ENCODE data around the gene GTF2E1. TPM values are rescaled to one million over a fixed set of nuclear protein-coding genes. Genes with fewer than 3 reads are reported as not detected.
A peak's percentile ranks its signal among the peaks of the same experiment; 100 is the strongest.
"Not testable (repeated sequence)": the region's sequence is repeated elsewhere in the genome, so short reads cannot be mapped to it uniquely, and the experiment has no call there.

Gene GTF2E1
- total RNA-seq, 1 donor: 13.0 TPM

DNA sequence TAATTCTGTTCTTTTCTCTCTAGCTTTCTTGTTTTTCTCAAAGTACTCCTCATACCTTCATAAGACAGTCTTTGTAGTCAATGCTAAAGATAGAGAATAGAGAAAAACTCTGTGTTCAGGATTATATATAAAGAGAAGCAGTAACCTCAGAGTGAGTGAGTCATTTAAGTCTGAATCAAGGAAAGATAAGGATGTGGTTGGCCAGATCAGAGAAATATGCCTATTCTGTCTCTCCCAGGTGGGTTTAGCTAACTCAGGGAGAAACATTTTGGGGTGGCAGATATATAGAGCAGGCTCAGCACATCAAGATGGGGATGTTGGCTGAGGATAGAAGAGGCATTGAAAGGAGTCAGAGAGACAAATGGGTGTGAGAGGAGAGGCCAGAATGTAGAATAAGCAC is 31.4 kb downstream of the GTF2E1 start:
- Histone ChIP-seq H2AFZ (ENCODE audit: low read length) (no peak overlapping the region), H3K4me2 (ENCODE audit: insufficient read depth, low read length) (no peak overlapping the region), H3K79me2 (ENCODE audit: insufficient read depth, low read length) (peaks cover 9% of the 10 kb centered on the region), H3K36me3 (ENCODE audit: insufficient read depth, low read length) (peaks cover 11% of the 10 kb centered on the region), H3K9me3 (ENCODE audit: low read depth, low read length) (no peaks in the 10 kb centered on the region), H3K27me3 (ENCODE audit: insufficient read depth, low read length) (no peaks in the 10 kb centered on the region), H3K4me3 (ENCODE audit: insufficient read depth, low read length) (no peak overlapping the region), H4K20me1 (ENCODE audit: insufficient read depth, low read length) (no peaks in the 10 kb centered on the region), H3K4me1 (ENCODE audit: insufficient read depth, low read length) (peaks cover 8% of the 10 kb centered on the region), H3K27ac (ENCODE audit: low read depth, low read length) (peak overlapping the region; percentile 15)
- DNase-seq (ENCODE audit: insufficient read length, low spot score, missing footprints): no peak
- TF ChIP-seq, protein P1, sequence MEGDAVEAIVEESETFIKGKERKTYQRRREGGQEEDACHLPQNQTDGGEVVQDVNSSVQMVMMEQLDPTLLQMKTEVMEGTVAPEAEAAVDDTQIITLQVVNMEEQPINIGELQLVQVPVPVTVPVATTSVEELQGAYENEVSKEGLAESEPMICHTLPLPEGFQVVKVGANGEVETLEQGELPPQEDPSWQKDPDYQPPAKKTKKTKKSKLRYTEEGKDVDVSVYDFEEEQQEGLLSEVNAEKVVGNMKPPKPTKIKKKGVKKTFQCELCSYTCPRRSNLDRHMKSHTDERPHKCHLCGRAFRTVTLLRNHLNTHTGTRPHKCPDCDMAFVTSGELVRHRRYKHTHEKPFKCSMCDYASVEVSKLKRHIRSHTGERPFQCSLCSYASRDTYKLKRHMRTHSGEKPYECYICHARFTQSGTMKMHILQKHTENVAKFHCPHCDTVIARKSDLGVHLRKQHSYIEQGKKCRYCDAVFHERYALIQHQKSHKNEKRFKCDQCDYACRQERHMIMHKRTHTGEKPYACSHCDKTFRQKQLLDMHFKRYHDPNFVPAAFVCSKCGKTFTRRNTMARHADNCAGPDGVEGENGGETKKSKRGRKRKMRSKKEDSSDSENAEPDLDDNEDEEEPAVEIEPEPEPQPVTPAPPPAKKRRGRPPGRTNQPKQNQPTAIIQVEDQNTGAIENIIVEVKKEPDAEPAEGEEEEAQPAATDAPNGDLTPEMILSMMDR (IDR thresholded peaks at IDR 0.05; ENCODE audit: extremely low read depth, low read depth, low read length): no peak

- Histone ChIP-seq H3K27me3 (ENCODE audit: insufficient read depth, low read length) (no peaks in the 10 kb centered on the region), H3K27ac (ENCODE audit: low read depth, low read length) (no peak overlapping the region), H3K4me2 (ENCODE audit: insufficient read depth, low read length) (no peak overlapping the region), H2AFZ (ENCODE audit: low read length) (no peak overlapping the region), H3K4me1 (ENCODE audit: insufficient read depth, low read length) (peaks cover 11% of the 10 kb centered on the region), H4K20me1 (ENCODE audit: insufficient read depth, low read length) (no peaks in the 10 kb centered on the region), H3K79me2 (ENCODE audit: insufficient read depth, low read length) (no peaks in the 10 kb centered on the region), H3K4me3 (ENCODE audit: insufficient read depth, low read length) (no peak overlapping the region), H3K36me3 (ENCODE audit: insufficient read depth, low read length) (peaks cover 11% of the 10 kb centered on the region), H3K9me3 (ENCODE audit: low read depth, low read length) (no peaks in the 10 kb centered on the region)
- DNase-seq (ENCODE audit: insufficient read length, low spot score, missing footprints): no peak
- TF ChIP-seq, protein P1 (IDR thresholded peaks at IDR 0.05; ENCODE audit: extremely low read depth, low read depth, low read length): no peak
These were observed 32.9 kb downstream of the GTF2E1 start for GRCh38 chr3:120775411-120775810.

DNA sequence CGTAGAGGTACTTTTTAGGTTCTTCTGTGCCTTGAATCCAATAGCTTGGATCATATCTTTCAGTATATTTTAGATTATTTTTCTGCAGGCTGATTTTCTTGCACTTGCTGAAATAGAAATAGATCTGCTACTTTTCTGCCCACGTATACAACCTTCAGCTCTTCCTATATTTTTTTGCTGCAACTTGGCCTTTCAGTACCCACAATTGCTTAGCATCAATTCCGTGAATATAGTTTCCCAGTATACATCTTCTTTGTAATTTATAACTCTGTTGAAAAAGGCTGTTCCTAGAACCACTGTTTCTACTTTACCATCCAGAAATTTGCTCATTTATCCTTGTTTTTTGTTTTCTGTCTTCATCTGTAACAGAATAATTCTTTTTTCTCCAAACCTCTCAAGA is 36.2 kb downstream of the GTF2E1 start:
- Histone ChIP-seq H3K4me1 (ENCODE audit: insufficient read depth, low read length) (peaks cover 25% of the 10 kb centered on the region), H3K27me3 (ENCODE audit: insufficient read depth, low read length) (no peaks in the 10 kb centered on the region), H3K27ac (ENCODE audit: low read depth, low read length) (no peak overlapping the region), H3K4me3 (ENCODE audit: insufficient read depth, low read length) (no peak overlapping the region), H3K79me2 (ENCODE audit: insufficient read depth, low read length) (peaks cover 8% of the 10 kb centered on the region), H3K4me2 (ENCODE audit: insufficient read depth, low read length) (no peak overlapping the region), H4K20me1 (ENCODE audit: insufficient read depth, low read length) (no peaks in the 10 kb centered on the region), H3K9me3 (ENCODE audit: low read depth, low read length) (no peaks in the 10 kb centered on the region), H3K36me3 (ENCODE audit: insufficient read depth, low read length) (peaks cover 11% of the 10 kb centered on the region), H2AFZ (ENCODE audit: low read length) (no peak overlapping the region)
- no peak for DNase-seq (ENCODE audit: insufficient read length, low spot score, missing footprints)
- TF ChIP-seq, protein P1 (IDR thresholded peaks at IDR 0.05; ENCODE audit: extremely low read depth, low read depth, low read length): no peak

- peak; percentile 87 for DNase-seq (ENCODE audit: insufficient read length, low spot score, missing footprints)
- Histone ChIP-seq H3K36me3 (ENCODE audit: insufficient read depth, low read length) (peaks cover 11% of the 10 kb centered on the region), H3K9me3 (ENCODE audit: low read depth, low read length) (no peaks in the 10 kb centered on the region), H3K27ac (ENCODE audit: low read depth, low read length) (peak overlapping the region; percentile 84), H3K4me3 (ENCODE audit: insufficient read depth, low read length) (peak overlapping the region; percentile 62), H3K27me3 (ENCODE audit: insufficient read depth, low read length) (no peaks in the 10 kb centered on the region), H2AFZ (ENCODE audit: low read length) (peak overlapping the region; percentile 89), H3K4me2 (ENCODE audit: insufficient read depth, low read length) (peak overlapping the region; percentile 84), H3K79me2 (ENCODE audit: insufficient read depth, low read length) (peaks cover 14% of the 10 kb centered on the region), H3K4me1 (ENCODE audit: insufficient read depth, low read length) (peaks cover 19% of the 10 kb centered on the region), H4K20me1 (ENCODE audit: insufficient read depth, low read length) (no peaks in the 10 kb centered on the region)
- TF ChIP-seq, protein P1 (IDR thresholded peaks at IDR 0.05; ENCODE audit: extremely low read depth, low read depth, low read length): no peak
These were observed 38.4 kb downstream of the GTF2E1 start for GRCh38 chr3:120780977-120781376.

DNA sequence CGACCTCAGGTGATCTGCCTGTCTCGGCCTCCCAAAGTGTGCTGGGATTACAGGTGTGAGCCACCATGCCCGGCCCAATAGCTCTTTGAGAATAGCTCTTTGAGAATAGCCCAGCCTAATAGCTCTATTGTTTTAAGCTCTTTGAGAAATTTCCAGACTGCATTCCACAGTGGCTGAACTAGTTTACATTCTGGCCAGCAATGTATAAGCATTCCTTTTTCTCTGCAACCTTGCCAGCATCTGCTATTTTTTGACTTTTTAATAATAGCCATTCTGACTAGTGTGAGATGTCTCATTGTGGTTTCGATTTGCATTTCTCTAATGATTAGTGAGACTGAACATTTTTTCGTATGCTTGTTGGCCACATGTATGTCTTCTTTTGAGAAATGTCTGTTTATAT is 43.3 kb downstream of the GTF2E1 start:
- not testable (repeated sequence) for H3K27me3 ChIP-seq (ENCODE audit: insufficient read depth, low read length); H4K20me1 ChIP-seq (ENCODE audit: insufficient read depth, low read length); H3K9me3 ChIP-seq (ENCODE audit: low read depth, low read length); DNase-seq (ENCODE audit: insufficient read length, low spot score, missing footprints); H2AFZ ChIP-seq (ENCODE audit: low read length); H3K4me2 ChIP-seq (ENCODE audit: insufficient read depth, low read length); H3K36me3 ChIP-seq (ENCODE audit: insufficient read depth, low read length); H3K4me3 ChIP-seq (ENCODE audit: insufficient read depth, low read length); H3K27ac ChIP-seq (ENCODE audit: low read depth, low read length)
- peaks cover 11% of the 10 kb centered on the region for H3K4me1 ChIP-seq (ENCODE audit: insufficient read depth, low read length)
- peaks cover 14% of the 10 kb centered on the region for H3K79me2 ChIP-seq (ENCODE audit: insufficient read depth, low read length)

Measured in osteoblast (primary cell).